PFSK-1 (cell line): Measurements from ENCODE around the gene FGD3.

Experiments used
- FOXP2 ChIP-seq: optimal IDR thresholded peaks from 2 replicates; pipeline ENCODE3; 2011; ENCODE audit warnings: borderline replicate concordance, control low read depth, inconsistent platforms; ENCODE audit not compliant: insufficient read depth; ENCODE audit errors: extremely low read length, extremely low read depth
- POLR2AphosphoS5 ChIP-seq: IDR thresholded peaks from 2 replicates; pipeline ENCODE4 v1.6.1; 2012; ENCODE audit warnings: low read depth, mild to moderate bottlenecking, control low read depth, low read length, moderate library complexity
- SIN3A ChIP-seq: IDR thresholded peaks from 2 replicates; pipeline ENCODE4 v1.6.1; 2012; ENCODE audit warnings: mild to moderate bottlenecking, low read length, moderate library complexity, borderline replicate concordance; ENCODE audit not compliant: insufficient read depth
- TAF1 ChIP-seq: IDR thresholded peaks from 2 replicates; pipeline ENCODE4 v1.6.1; 2012; ENCODE audit warnings: low read length, control low read depth, borderline replicate concordance; ENCODE audit not compliant: insufficient read depth
- TF ChIP-seq, protein P1 (sequence below), 2 experiments: IDR thresholded peaks; 2 replicates each; pipeline versions ENCODE4 v1.6.1 to v1.8.0; 2011 to 2012; ENCODE audit warnings: low read depth in 2 of 2, low read length in 2 of 2, control low read depth in 1 of 2, inconsistent platforms in 1 of 2, mild to moderate bottlenecking in 1 of 2, moderate library complexity in 1 of 2; ENCODE audit not compliant: insufficient read depth in 1 of 2

DNA sequence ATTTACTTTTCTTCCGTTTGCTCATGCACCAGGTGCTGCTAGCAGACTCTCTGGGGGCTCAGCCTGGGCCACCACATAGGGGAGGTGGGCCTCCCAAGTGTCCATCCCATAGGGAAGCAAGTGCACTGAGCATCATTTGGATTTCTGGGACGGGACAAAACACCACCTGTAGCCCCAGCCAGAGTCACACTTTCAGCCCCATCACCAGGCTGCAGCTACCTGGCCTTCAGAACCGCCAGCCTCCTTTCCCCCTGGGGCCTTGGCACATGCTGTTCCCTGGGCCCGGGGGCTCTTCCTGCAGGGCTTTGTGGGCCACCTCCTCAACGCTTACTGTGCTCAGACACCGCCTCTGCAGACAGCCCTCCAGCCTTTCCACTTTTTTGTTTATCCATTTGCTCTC, 91.6 kb downstream of the FGD3 start:
- TF ChIP-seq TAF1 (no peak), POLR2AphosphoS5 (no peak), FOXP2 (no peak), SIN3A (no peak)
- TF ChIP-seq, protein P1, sequence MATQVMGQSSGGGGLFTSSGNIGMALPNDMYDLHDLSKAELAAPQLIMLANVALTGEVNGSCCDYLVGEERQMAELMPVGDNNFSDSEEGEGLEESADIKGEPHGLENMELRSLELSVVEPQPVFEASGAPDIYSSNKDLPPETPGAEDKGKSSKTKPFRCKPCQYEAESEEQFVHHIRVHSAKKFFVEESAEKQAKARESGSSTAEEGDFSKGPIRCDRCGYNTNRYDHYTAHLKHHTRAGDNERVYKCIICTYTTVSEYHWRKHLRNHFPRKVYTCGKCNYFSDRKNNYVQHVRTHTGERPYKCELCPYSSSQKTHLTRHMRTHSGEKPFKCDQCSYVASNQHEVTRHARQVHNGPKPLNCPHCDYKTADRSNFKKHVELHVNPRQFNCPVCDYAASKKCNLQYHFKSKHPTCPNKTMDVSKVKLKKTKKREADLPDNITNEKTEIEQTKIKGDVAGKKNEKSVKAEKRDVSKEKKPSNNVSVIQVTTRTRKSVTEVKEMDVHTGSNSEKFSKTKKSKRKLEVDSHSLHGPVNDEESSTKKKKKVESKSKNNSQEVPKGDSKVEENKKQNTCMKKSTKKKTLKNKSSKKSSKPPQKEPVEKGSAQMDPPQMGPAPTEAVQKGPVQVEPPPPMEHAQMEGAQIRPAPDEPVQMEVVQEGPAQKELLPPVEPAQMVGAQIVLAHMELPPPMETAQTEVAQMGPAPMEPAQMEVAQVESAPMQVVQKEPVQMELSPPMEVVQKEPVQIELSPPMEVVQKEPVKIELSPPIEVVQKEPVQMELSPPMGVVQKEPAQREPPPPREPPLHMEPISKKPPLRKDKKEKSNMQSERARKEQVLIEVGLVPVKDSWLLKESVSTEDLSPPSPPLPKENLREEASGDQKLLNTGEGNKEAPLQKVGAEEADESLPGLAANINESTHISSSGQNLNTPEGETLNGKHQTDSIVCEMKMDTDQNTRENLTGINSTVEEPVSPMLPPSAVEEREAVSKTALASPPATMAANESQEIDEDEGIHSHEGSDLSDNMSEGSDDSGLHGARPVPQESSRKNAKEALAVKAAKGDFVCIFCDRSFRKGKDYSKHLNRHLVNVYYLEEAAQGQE (IDR thresholded peaks at IDR 0.05; ENCODE audit: insufficient read depth in 1 of 2, low read depth in 2 of 2, low read length in 2 of 2), result no peak
